Measurements from ENCODE around the gene BCL2L2.

- no peak for TF ChIP-seq CTCF (IDR thresholded peaks at IDR 0.05)
- no peak for TF ChIP-seq POLR2A (IDR thresholded peaks at IDR 0.05)
Observed at GRCh38 chr14:23297611-23298277, 8.9 kb upstream of the BCL2L2 start.

All from esophagus squamous epithelium (tissue), 4 donors.